ENCODE measurements around the gene MUC21.
"Not testable (repeated sequence)": the region's sequence is repeated elsewhere in the genome, so short reads cannot be mapped to it uniquely, and the experiment has no call there.

Gene MUC21

GRCh38 chr6:30964075-30964474 is 19.4 kb upstream of the MUC21 start:
- H3K79me2 ChIP-seq (ENCODE audit: low read length): no peaks in the 10 kb centered on the region
- H3K4me3 ChIP-seq (ENCODE audit: low read length): no peak overlapping the region
- no peaks in the 10 kb centered on the region for H3K27me3 ChIP-seq (replicated peaks; ENCODE audit: insufficient read depth, low read length)
- no peaks in the 10 kb centered on the region for H3F3A ChIP-seq (ENCODE audit: insufficient read depth, low read length)
- peaks cover 8% of the 10 kb centered on the region; the same call in 1 of the 2 replicates for H3K4me1 ChIP-seq (ENCODE audit: low read length)
- H3K4me2 ChIP-seq (ENCODE audit: low read depth, low read length): no peak overlapping the region
- no peaks in the 10 kb centered on the region for H3K36me3 ChIP-seq (replicated peaks; ENCODE audit: insufficient read depth, low read length)
- no peak overlapping the region for H2AFZ ChIP-seq (ENCODE audit: low read length)
- no peaks in the 10 kb centered on the region for H3K9me3 ChIP-seq (replicated peaks; ENCODE audit: insufficient read depth, low read length)
- no peak for TF ChIP-seq EZH2 (optimal IDR thresholded peaks at IDR 0.05; ENCODE audit: low read depth, low read length)
- no peak for TF ChIP-seq EZH2phosphoT487 (IDR thresholded peaks at IDR 0.05; ENCODE audit: low read length)
- TF ChIP-seq CTCF (IDR thresholded peaks at IDR 0.05; ENCODE audit: low read length): no peak
- no peak overlapping the region for H3K9ac ChIP-seq (ENCODE audit: low read length)
- DNase-seq: no peak
- peak overlapping the region; percentile 15; the same call in 1 of the 2 replicates for H3K27ac ChIP-seq (ENCODE audit: low read length)
- no peaks in the 10 kb centered on the region for H4K20me1 ChIP-seq (ENCODE audit: insufficient read depth, low read length)
- H3K9me2 ChIP-seq (replicated peaks; ENCODE audit: insufficient read depth, low read length): no peaks in the 10 kb centered on the region

- no peak overlapping the region for H3K4me2 ChIP-seq (ENCODE audit: low read depth, low read length)
- no peak for DNase-seq
- H3K79me2 ChIP-seq (ENCODE audit: low read length): no peaks in the 10 kb centered on the region
- no peaks in the 10 kb centered on the region for H3K36me3 ChIP-seq (replicated peaks; ENCODE audit: insufficient read depth, low read length)
- no peak overlapping the region for H3K27ac ChIP-seq (ENCODE audit: low read length)
- H4K20me1 ChIP-seq (ENCODE audit: insufficient read depth, low read length): no peaks in the 10 kb centered on the region
- no peak overlapping the region for H3K4me3 ChIP-seq (ENCODE audit: low read length)
- H3K9ac ChIP-seq (ENCODE audit: low read length): no peak overlapping the region
- no peaks in the 10 kb centered on the region for H3K27me3 ChIP-seq (replicated peaks; ENCODE audit: insufficient read depth, low read length)
- TF ChIP-seq EZH2 (optimal IDR thresholded peaks at IDR 0.05; ENCODE audit: low read depth, low read length) (no peak), CTCF (IDR thresholded peaks at IDR 0.05; ENCODE audit: low read length) (no peak), EZH2phosphoT487 (IDR thresholded peaks at IDR 0.05; ENCODE audit: low read length) (no peak)
- H3F3A ChIP-seq (ENCODE audit: insufficient read depth, low read length): no peaks in the 10 kb centered on the region
- no peaks in the 10 kb centered on the region for H3K9me2 ChIP-seq (replicated peaks; ENCODE audit: insufficient read depth, low read length)
- no peak overlapping the region for H2AFZ ChIP-seq (ENCODE audit: low read length)
- peaks cover 8% of the 10 kb centered on the region; the same call in 1 of the 2 replicates for H3K4me1 ChIP-seq (ENCODE audit: low read length)
- no peaks in the 10 kb centered on the region for H3K9me3 ChIP-seq (replicated peaks; ENCODE audit: insufficient read depth, low read length)
These were observed 18.3 kb upstream of the MUC21 start for GRCh38 chr6:30965140-30965601.

GRCh38 chr6:30966154-30966553 is 17.4 kb upstream of the MUC21 start:
- H3F3A ChIP-seq (ENCODE audit: insufficient read depth, low read length): no peaks in the 10 kb centered on the region
- H3K9ac ChIP-seq (ENCODE audit: low read length): no peak overlapping the region
- H3K4me2 ChIP-seq (ENCODE audit: low read depth, low read length): no peak overlapping the region
- no peak for DNase-seq
- TF ChIP-seq EZH2 (optimal IDR thresholded peaks at IDR 0.05; ENCODE audit: low read depth, low read length): no peak
- TF ChIP-seq EZH2phosphoT487 (IDR thresholded peaks at IDR 0.05; ENCODE audit: low read length): no peak
- no peak for TF ChIP-seq CTCF (IDR thresholded peaks at IDR 0.05; ENCODE audit: low read length)
- H3K27ac ChIP-seq (ENCODE audit: low read length): no peak overlapping the region
- peaks cover 8% of the 10 kb centered on the region; the same call in 1 of the 2 replicates for H3K4me1 ChIP-seq (ENCODE audit: low read length)
- no peak overlapping the region for H3K4me3 ChIP-seq (ENCODE audit: low read length)
- no peak overlapping the region for H2AFZ ChIP-seq (ENCODE audit: low read length)
- no peaks in the 10 kb centered on the region for H3K9me3 ChIP-seq (replicated peaks; ENCODE audit: insufficient read depth, low read length)
- no peaks in the 10 kb centered on the region for H4K20me1 ChIP-seq (ENCODE audit: insufficient read depth, low read length)
- H3K79me2 ChIP-seq (ENCODE audit: low read length): no peaks in the 10 kb centered on the region
- H3K36me3 ChIP-seq (replicated peaks; ENCODE audit: insufficient read depth, low read length): no peaks in the 10 kb centered on the region
- no peaks in the 10 kb centered on the region for H3K27me3 ChIP-seq (replicated peaks; ENCODE audit: insufficient read depth, low read length)
- no peaks in the 10 kb centered on the region for H3K9me2 ChIP-seq (replicated peaks; ENCODE audit: insufficient read depth, low read length)

GRCh38 chr6:30969171-30969570 is 14.3 kb upstream of the MUC21 start:
- H3K27me3 ChIP-seq (replicated peaks; ENCODE audit: insufficient read depth, low read length); H2AFZ ChIP-seq (ENCODE audit: low read length); H3K9me2 ChIP-seq (replicated peaks; ENCODE audit: insufficient read depth, low read length); DNase-seq; H3K9me3 ChIP-seq (replicated peaks; ENCODE audit: insufficient read depth, low read length); H3F3A ChIP-seq (ENCODE audit: insufficient read depth, low read length); H3K4me3 ChIP-seq (ENCODE audit: low read length); H3K79me2 ChIP-seq (ENCODE audit: low read length); H4K20me1 ChIP-seq (ENCODE audit: insufficient read depth, low read length); H3K27ac ChIP-seq (ENCODE audit: low read length); H3K4me1 ChIP-seq (ENCODE audit: low read length); H3K4me2 ChIP-seq (ENCODE audit: low read depth, low read length); H3K9ac ChIP-seq (ENCODE audit: low read length); H3K36me3 ChIP-seq (replicated peaks; ENCODE audit: insufficient read depth, low read length): not testable (repeated sequence)

Measured in MM.1S (cell line).